HG03354 (cell line): Measurements from ENCODE around the gene ATXN1L.
"Not testable (repeated sequence)": the region's sequence is repeated elsewhere in the genome, so short reads cannot be mapped to it uniquely, and the experiment has no call there.

Experiments
- ATAC-seq: cut with Tn5 transposase; IDR thresholded peaks from one replicate; pipeline ENCODE4 v1.9.1; 2021; ENCODE audit warnings: mild to moderate bottlenecking; ENCODE audit not compliant: unreplicated experiment, poor library complexity, severe bottlenecking

The ATXN1L gene

GRCh38 chr16:71852158-71852557 is 6.4 kb downstream of the ATXN1L start:
- ATAC-seq = no peak

GRCh38 chr16:71852561-71852960 is 6.8 kb downstream of the ATXN1L start:
- ATAC-seq = no peak

- ATAC-seq = peak; percentile 66
These were observed 7.6 kb downstream of the ATXN1L start for GRCh38 chr16:71853413-71853812.

- ATAC-seq = no peak
These were observed 8.7 kb downstream of the ATXN1L start for GRCh38 chr16:71854369-71854948.

- no peak for ATAC-seq
These were observed 10.3 kb downstream of the ATXN1L start for GRCh38 chr16:71855937-71856662.

GRCh38 chr16:71859762-71860521 is 14.2 kb downstream of the ATXN1L start:
- ATAC-seq = no peak

GRCh38 chr16:71863995-71864394 is 18.2 kb downstream of the ATXN1L start:
- no peak for ATAC-seq

- ATAC-seq = no peak
These were observed 19.5 kb downstream of the ATXN1L start for GRCh38 chr16:71865173-71865863.

- not testable (repeated sequence) for ATAC-seq
These were observed 21.4 kb downstream of the ATXN1L start for GRCh38 chr16:71867175-71867574.

GRCh38 chr16:71867939-71868338 is 22.2 kb downstream of the ATXN1L start:
- no peak for ATAC-seq

GRCh38 chr16:71869089-71869488 is 23.3 kb downstream of the ATXN1L start:
- no peak for ATAC-seq

- ATAC-seq = no peak
These were observed 25.0 kb downstream of the ATXN1L start for GRCh38 chr16:71870818-71871217.

- no peak for ATAC-seq
These were observed 27.4 kb downstream of the ATXN1L start for GRCh38 chr16:71873199-71873598.

GRCh38 chr16:71878911-71879310 is 33.1 kb downstream of the ATXN1L start:
- ATAC-seq = no peak

- no peak for ATAC-seq
These were observed 34.4 kb downstream of the ATXN1L start for GRCh38 chr16:71880176-71880575.

GRCh38 chr16:71882505-71883167 is 36.9 kb downstream of the ATXN1L start:
- peak; percentile 55 for ATAC-seq

- peak; percentile 50 for ATAC-seq
These were observed 37.5 kb downstream of the ATXN1L start for GRCh38 chr16:71883168-71883848.

GRCh38 chr16:71883849-71884638 is 38.3 kb downstream of the ATXN1L start, which contains the start of gene ZNF821:
ZNF821 (minus strand) TSS chr16:71884182; CDS start chr16:71879946, 4,236 bp downstream.
- peak; percentile 53 for ATAC-seq
